ENCODE measurements around the gene CILP2. TPM values are rescaled to one million over a fixed set of nuclear protein-coding genes. Genes with fewer than 3 reads are reported as not detected.

Gene CILP2
- total and polyA plus RNA-seq, 2 of the 8 experiments (the other 6 are each of a cell fraction or from before 2014, with no cell fraction given) = 4.4 to 5.8 TPM

- H2AFZ ChIP-seq (ENCODE audit: low read length) = no peak overlapping the region
- no peak overlapping the region for H2BK20ac ChIP-seq (ENCODE audit: low read length)
- peaks cover 0 to 3% (median 3%) of the 10 kb centered on the region in 4 experiments; a peak in 3 of 7 replicates for H3K4me1 ChIP-seq (replicated peaks in 1 of 4; ENCODE audit: control insufficient read depth in 3 of 4, insufficient read depth in 4 of 4, low read length in 3 of 4)
- H4K5ac ChIP-seq (ENCODE audit: insufficient read length, low read depth, low read length) = no peak overlapping the region
- H3K9me3 ChIP-seq (ENCODE audit: insufficient read depth in 2 of 2, low read depth in 1 of 2, low read length in 1 of 2) = no peaks in the 10 kb centered on the region
- no peak overlapping the region for H3K9ac ChIP-seq (replicated peaks in 1 of 4; ENCODE audit: extremely low read depth in 1 of 4, low read depth in 3 of 4, low read length in 3 of 4)
- no peak overlapping the region for H3K14ac ChIP-seq (ENCODE audit: insufficient read length)
- no peak overlapping the region for H4K91ac ChIP-seq (replicated peaks; ENCODE audit: insufficient read length, low read length)
- no peak overlapping the region for H2AK5ac ChIP-seq (ENCODE audit: low read depth, low read length)
- H2BK120ac ChIP-seq (replicated peaks; ENCODE audit: low read depth, low read length) = no peak overlapping the region
- no peak overlapping the region for H3K4me3 ChIP-seq (ENCODE audit: extremely low read depth in 1 of 4, insufficient read depth in 2 of 4, low read depth in 3 of 4, low read length in 4 of 4)
- H3K4me2 ChIP-seq (ENCODE audit: insufficient read depth in 1 of 2, low read depth in 2 of 2, low read length in 2 of 2) = no peak overlapping the region
- H3K4ac ChIP-seq (replicated peaks; ENCODE audit: insufficient read length, low read depth, low read length) = no peak overlapping the region
- no peaks in the 10 kb centered on the region for H3K79me1 ChIP-seq (ENCODE audit: low read depth, low read length)
- no peaks in the 10 kb centered on the region; a peak in 1 of 7 replicates for H3K27me3 ChIP-seq (replicated peaks in 1 of 4; ENCODE audit: control insufficient read depth in 3 of 4, extremely low read depth in 1 of 4, insufficient read depth in 3 of 4, low read length in 3 of 4)
- no peak overlapping the region for H3K23ac ChIP-seq (ENCODE audit: insufficient read length)
- ChIA-PET CTCF (ENCODE audit: partially characterized antibody) (interaction anchor here (0.5 to 6.7 kb wide), 15 partner anchors 9 to 1992 kb away, joined by 3 to 181 read pairs (median 5); partner anchors contain the start of genes GMIP and TSSK6), POLR2A (ENCODE audit: partially characterized antibody) (interaction anchor here (0.6 to 3.5 kb wide), 9 partner anchors 10 to 452 kb away, joined by 3 to 34 read pairs (median 4); partner anchors contain the start of genes GATAD2A, GMIP, LPAR2 and NDUFA13)
- H2BK12ac ChIP-seq (ENCODE audit: low read depth, low read length) = no peak overlapping the region
- H3K23me2 ChIP-seq (ENCODE audit: low read depth, low read length) = no peaks in the 10 kb centered on the region
- no peak overlapping the region for H3K27ac ChIP-seq (ENCODE audit: low read depth, low read length)
- no peaks in the 10 kb centered on the region for H3K79me2 ChIP-seq (ENCODE audit: control insufficient read depth in 1 of 2, insufficient read depth in 2 of 2, low read length in 2 of 2)
- no peak overlapping the region for H3K18ac ChIP-seq (ENCODE audit: extremely low read depth, low read length)
- H4K20me1 ChIP-seq (replicated peaks in 1 of 2; ENCODE audit: control insufficient read depth in 1 of 2, insufficient read depth in 2 of 2, low read length in 2 of 2) = peaks cover 3 to 25% of the 10 kb centered on the region in 2 experiments
- H3K56ac ChIP-seq (replicated peaks; ENCODE audit: insufficient read length, low read depth, low read length) = no peak overlapping the region
- WGBS, 2 experiments (ENCODE audit: extremely low coverage in 1 of 2, insufficient coverage in 1 of 2, insufficient read length in 1 of 2, insufficient replicate concordance in 2 of 2, low coverage in 1 of 2, low lambda C conversion rate in 2 of 2, missing lambda C conversion rate in 1 of 2) = 92% methylated on average over 4 of the region's 4 CpGs; no CpG with 5 or more reads in 1 of the 2 experiments
- no peak for FAIRE-seq
- H3K36me3 ChIP-seq (ENCODE audit: control insufficient read depth in 2 of 4, insufficient read depth in 4 of 4, low read length in 3 of 4) = peaks cover 0 to 23% (median 10%) of the 10 kb centered on the region in 4 experiments; a peak in 6 of 8 replicates
- TF ChIP-seq POLR2AphosphoS5 (IDR thresholded peaks at IDR 0.05; ENCODE audit: low read depth, low read length) = peak; percentile 35; the same call in 1 of the 2 replicates
- TF ChIP-seq CBX5 (IDR thresholded peaks at IDR 0.05; ENCODE audit: low read depth, low read length) = no peak
- TF ChIP-seq EP300 (IDR thresholded peaks at IDR 0.05; ENCODE audit: borderline replicate concordance in 1 of 2, low read depth in 2 of 2, low read length in 2 of 2) = no peak
- TF ChIP-seq E2F6 (IDR thresholded peaks at IDR 0.05) = no peak
- DNase-seq (ENCODE audit: low read depth in 1 of 2, low spot score in 2 of 2) = no peak
- H4K8ac ChIP-seq (ENCODE audit: extremely low read depth, insufficient read depth, low read length) = no peak overlapping the region
- no peak overlapping the region for H2BK15ac ChIP-seq (ENCODE audit: low read length)
- no peak overlapping the region for H2BK5ac ChIP-seq (ENCODE audit: low read depth, low read length)
These were observed 7.2 kb upstream of the CILP2 start for GRCh38 chr19:19530889-19531288.

Measured in H1 (cell line).